HUES64 (cell line): ENCODE data around the gene ZNF595. TPM values are rescaled to one million over a fixed set of nuclear protein-coding genes. Genes with fewer than 3 reads are reported as not detected.
"Not testable (repeated sequence)": the region's sequence is repeated elsewhere in the genome, so short reads cannot be mapped to it uniquely, and the experiment has no call there.

Experiments
- H3K27ac ChIP-seq: 2 replicates; pipeline ENCODE4 v1.7.0; 2013; ENCODE audit warnings: low read depth, low read length, inconsistent platforms
- H3K27me3 ChIP-seq: 2 replicates; pipeline ENCODE4 v1.6.1; 2013; ENCODE audit warnings: mild to moderate bottlenecking, low read length; ENCODE audit not compliant: insufficient read depth
- H3K36me3 ChIP-seq: 2 replicates; pipeline ENCODE4 v1.6.1; 2013; ENCODE audit warnings: mild to moderate bottlenecking, low read length; ENCODE audit not compliant: insufficient read depth
- H3K4me1 ChIP-seq: 2 replicates; pipeline ENCODE4 v1.6.1; 2013; ENCODE audit warnings: mild to moderate bottlenecking, low read length, moderate library complexity; ENCODE audit not compliant: insufficient read depth
- H3K4me3 ChIP-seq: 2 replicates; pipeline ENCODE4 v1.5.1; 2013; ENCODE audit warnings: mild to moderate bottlenecking, low read length, moderate library complexity
- H3K9ac ChIP-seq: 2 replicates; pipeline ENCODE4 v1.6.1; 2013; ENCODE audit warnings: mild to moderate bottlenecking, low read depth, low read length
- H3K9me3 ChIP-seq: 2 replicates; pipeline ENCODE4 v1.6.1; 2013; ENCODE audit warnings: low read depth, low read length; ENCODE audit not compliant: insufficient read depth
- WGBS: fragments of 150-250, 120-280 bp; methylation state at CpG from one replicate; pipeline ENCODE4 v1.1.7; 2013; ENCODE audit warnings: missing lambda C conversion rate; 5-methylcytosine and 5-hydroxymethylcytosine counted together
- polyA plus RNA-seq, 2 experiments: library from polyadenylated mRNA; stranded (reverse); fragments of 50-300 nt; gene quantifications; one replicate each; pipeline ENCODE4 v1.2.3, GENCODE V29; 2013

ZNF595 gene
- 5.9 TPM for polyA plus RNA-seq (2013, experiment 1 of 2)
- 7.2 TPM for polyA plus RNA-seq (2013, experiment 2 of 2)

DNA sequence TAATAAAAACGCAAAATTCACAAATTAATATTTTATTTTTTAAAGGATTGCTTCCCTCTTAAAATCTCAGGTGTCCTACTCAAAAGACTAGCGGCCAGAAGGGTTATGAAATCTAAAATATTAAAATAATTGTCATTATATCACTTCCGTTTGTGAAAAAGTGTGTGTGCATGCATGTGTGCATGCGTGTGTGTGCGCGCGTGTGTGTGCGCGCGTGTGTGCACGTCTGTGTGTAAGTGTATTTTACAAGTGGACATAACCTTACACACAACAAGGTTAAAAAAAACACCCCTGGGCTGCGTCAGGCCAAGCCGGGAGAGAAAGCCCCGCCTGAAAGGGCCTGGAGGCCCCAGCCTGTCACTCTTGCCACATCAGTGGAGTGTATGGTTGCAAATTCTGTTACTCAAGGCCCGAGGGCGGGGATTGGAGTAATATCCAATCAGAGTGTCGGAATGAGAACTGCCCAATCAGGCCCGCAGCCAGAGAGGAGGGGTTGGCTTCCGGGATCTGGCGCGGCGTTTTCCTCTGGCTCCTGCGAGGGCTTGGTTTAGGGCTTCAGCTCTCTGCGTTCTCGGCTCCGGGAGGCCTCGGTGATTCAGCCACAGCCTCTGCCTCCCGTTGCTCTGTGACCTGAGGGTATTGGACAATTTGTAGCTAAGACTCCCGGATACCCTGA, at the start of gene ZNF595:
TSS of gene ZNF595 (plus strand) at position 518 of the 676 bp plus-strand sequence. CDS start 168 bp downstream, outside the sequence.
- Histone ChIP-seq H3K4me3 (peak within 1 kb of the TSS; percentile 50), H3K9me3 (peaks cover 17% of the 10 kb centered on the region), H3K9ac (0 out of 2 replicates have a peak within 1 kb of the TSS, but pooled peaks have one; percentile 44)
- not testable (repeated sequence) for H3K27me3 ChIP-seq, H3K27ac ChIP-seq, H3K4me1 ChIP-seq, H3K36me3 ChIP-seq
- WGBS: 84% methylated on average over 10 of the region's 29 CpGs

DNA sequence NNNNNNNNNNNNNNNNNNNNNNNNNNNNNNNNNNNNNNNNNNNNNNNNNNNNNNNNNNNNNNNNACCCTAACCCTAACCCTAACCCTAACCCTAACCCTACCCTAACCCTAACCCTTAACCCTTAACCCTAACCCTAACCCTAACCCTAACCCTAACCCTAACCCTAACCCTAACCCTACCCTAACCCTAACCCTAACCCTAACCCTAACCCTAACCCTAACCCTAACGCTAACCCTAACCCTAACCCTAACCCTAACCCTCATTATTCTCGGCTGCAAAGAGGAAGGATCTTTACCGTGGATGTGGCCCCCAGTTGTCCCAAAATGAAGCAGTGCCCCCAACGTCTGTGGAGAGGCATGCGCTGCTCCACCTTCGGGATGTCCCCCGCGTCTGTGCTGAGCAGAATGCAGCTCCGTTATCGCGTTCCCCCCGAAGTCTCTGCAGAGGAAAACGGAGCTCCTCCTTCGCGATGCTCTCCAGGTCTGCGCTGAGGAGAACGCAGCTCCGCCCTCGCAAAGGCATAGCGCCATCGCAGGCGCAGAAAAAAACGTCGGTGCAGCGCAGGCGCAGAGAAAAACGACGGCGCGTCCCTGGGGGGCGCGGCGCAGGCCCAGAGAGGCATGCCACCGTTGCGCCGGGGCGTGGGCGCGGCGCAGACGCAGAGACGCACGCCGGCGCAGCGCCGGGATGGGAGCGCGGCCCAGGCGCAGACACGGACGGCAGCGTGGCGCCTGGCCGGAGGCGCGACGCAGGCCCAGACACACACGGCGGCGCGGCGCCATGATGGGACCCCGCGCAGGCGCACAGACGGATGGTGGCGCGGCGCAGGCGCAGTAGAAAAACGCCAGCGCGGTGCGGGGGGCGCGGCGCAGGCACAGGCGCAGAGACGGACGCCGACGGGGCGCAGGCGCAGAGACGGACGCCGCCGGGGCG, 42.9 kb upstream of the ZNF595 start:
- H3K4me1 ChIP-seq, H3K27me3 ChIP-seq, H3K4me3 ChIP-seq, H3K9me3 ChIP-seq, H3K36me3 ChIP-seq, H3K9ac ChIP-seq, H3K27ac ChIP-seq: not testable (repeated sequence)
- WGBS: 95% methylated on average over 72 of the region's 90 CpGs

DNA sequence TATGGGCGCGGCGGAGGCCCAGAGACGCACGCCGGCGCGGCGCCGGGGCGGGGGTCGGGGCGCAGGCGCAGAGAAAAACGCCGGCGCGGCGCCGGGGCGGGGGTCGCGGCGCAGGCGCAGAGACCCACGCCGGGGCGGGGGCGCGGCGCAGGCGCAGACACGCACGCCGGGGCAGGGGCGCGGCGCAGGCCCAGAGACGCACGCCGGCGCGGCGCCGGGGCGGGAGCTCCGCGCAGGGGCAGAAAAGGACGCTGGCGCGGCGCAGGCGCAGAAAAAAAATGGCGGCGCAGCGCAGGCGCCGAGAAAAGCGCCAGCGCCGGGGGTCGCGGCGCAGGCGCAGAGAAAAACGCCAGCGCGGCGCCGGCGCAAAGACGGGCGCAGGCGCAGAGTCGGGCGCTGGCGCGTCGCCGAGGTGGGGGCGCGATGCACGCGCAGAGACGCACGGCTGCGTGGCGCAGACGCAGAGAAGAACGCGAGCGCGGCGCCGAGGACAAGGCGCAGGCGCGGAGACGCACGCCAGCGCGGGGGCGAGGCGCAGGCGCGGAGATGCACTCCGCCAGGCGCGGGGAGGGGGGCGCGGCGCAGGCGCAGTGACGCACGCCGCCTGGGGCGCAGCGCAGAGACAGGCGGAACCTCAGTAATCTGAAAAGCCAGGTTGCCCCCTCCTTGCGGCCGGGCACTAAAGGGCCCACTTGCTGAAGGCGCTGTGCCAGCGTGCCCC, 41.9 kb upstream of the ZNF595 start:
- H3K4me3 ChIP-seq, H3K27me3 ChIP-seq, H3K36me3 ChIP-seq, H3K27ac ChIP-seq, H3K4me1 ChIP-seq, H3K9me3 ChIP-seq, H3K9ac ChIP-seq: not testable (repeated sequence)
- whole genome bisulfite sequencing: 94% methylated on average over 66 of the region's 123 CpGs

DNA sequence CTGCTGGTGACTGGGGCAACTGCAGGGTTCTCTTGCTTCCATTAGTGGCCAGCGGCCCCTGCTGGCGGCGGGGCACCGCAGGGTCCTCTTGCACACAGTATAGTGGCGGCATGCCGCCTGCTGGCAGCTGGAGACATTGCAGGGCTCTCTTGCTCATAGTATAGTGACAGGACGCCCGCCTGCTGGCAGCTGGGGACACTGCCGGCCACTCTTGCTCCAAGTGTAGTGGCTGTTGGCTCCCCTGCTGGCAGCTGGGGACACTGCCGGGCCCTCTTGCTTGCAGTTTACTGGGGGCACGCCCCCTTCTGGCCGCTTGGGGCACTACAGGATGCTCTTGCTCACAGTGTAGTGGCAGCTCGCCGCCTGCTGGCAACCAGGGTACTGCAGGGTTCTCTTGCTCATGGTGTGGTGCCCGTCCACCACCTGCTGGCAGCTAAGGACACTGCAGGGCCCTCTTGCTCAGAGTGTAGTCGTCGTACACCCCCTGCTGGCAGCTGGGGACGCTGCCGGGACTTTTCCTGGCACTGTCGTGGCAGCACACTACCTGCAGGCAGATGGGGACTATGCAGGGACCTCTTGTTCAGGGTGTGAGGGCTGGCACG, 41.2 kb upstream of the ZNF595 start:
- not testable (repeated sequence) for H3K4me3 ChIP-seq, H3K27me3 ChIP-seq, H3K27ac ChIP-seq, H3K9me3 ChIP-seq, H3K9ac ChIP-seq, H3K36me3 ChIP-seq, H3K4me1 ChIP-seq
- WGBS: 85% methylated on average over 12 of the region's 21 CpGs

DNA sequence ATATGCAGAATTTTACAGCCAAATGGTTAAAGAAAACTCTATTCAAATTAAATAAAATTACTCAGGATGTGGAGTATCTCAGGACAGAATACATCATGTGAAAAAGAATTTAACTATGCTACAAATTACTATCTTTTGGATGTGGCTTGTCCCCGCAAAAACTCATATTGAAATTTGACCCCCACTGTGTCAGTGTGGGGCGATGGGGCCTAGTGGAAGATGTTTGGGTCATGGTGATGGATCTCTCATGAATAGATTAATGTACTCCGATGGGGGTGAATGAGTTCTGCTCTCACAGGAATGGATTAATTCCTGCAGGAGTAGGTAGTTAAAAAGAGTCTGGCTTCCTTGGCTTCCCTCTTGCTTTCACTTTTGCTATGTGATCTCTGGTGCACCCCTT, 35.0 kb upstream of the ZNF595 start:
- H3K9ac ChIP-seq: not testable (repeated sequence)
- 48% methylated on average over 3 of the region's 3 CpGs for WGBS

DNA sequence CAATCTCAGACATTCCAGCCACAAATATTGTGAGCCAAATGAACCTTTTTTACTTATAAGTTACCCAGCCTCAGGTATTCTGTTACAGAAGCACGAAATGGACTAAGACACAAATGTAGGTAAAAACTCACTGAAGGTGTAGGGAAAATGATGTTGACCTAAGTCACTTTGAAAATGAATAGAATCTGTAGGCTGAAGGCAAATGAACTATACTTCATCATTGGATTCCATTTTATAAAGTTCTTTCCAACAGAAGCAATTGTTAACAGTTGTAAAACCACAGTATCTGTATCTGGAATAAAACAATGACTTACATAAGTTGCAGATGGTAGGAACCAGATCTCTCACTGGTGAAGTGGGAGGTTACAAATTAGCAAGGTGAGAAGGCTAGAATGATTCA, 34.5 kb upstream of the ZNF595 start:
- not testable (repeated sequence) for H3K27ac ChIP-seq, H3K4me1 ChIP-seq, H3K4me3 ChIP-seq, H3K36me3 ChIP-seq, H3K27me3 ChIP-seq, H3K9ac ChIP-seq
- 50% methylated on average over 1 of the region's 1 CpG for WGBS
- peaks cover 12% of the 10 kb centered on the region for H3K9me3 ChIP-seq

More for the DNA sequence above, 35.0 kb upstream of the ZNF595 start:
- peaks cover 12% of the 10 kb centered on the region for H3K9me3 ChIP-seq
- H3K27ac ChIP-seq, H3K27me3 ChIP-seq, H3K36me3 ChIP-seq, H3K4me3 ChIP-seq, H3K4me1 ChIP-seq: not testable (repeated sequence)

DNA sequence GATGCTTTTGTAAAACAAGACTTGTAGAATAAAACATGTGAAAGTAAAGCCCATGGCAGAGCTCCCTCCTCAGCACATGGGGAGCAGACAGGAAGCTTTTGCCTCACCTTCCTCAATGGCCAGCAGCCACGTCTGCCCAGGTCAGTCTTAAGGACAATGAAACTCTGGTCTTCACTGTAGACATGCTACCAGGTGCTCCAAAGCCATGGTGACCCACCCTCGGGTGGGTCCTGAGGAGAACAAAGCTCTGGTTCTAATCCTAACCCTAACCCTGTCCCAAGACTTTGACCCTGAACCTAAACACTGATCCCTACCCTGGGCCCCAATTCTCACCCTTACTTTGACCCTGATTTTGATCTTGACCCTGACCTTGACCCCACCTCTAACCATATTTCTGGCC, 30.2 kb upstream of the ZNF595 start:
- H3K9ac ChIP-seq, H3K4me3 ChIP-seq, H3K27me3 ChIP-seq, H3K27ac ChIP-seq, H3K4me1 ChIP-seq, H3K36me3 ChIP-seq: not testable (repeated sequence)
- 50% methylated on average over 2 of the region's 2 CpGs for WGBS
- peaks cover 15% of the 10 kb centered on the region for H3K9me3 ChIP-seq

DNA sequence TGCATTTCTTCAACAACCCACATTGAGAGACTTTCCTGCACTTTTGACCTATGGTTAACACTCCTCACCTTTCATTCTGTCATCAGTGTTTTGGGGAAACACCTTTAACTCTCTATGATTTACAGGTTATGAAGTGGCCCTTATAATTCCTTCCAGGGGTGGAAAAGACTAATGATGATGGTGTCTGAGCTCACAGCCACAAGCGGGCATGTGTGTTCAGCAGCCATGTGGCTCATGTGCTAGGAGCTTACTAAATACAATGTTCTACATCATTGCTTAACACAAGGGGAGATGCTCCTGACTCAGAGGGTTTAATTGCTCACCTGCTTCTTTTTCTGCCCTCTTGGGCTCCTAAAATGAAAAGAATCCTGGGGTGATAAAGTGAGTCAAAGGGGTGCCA, 28.8 kb upstream of the ZNF595 start:
- not testable (repeated sequence) for H3K27ac ChIP-seq, H3K27me3 ChIP-seq, H3K9ac ChIP-seq, H3K4me3 ChIP-seq, H3K36me3 ChIP-seq, H3K4me1 ChIP-seq
- peaks cover 13% of the 10 kb centered on the region for H3K9me3 ChIP-seq
- whole genome bisulfite sequencing: no CpG with 5 or more reads among the region's 1 CpG

DNA sequence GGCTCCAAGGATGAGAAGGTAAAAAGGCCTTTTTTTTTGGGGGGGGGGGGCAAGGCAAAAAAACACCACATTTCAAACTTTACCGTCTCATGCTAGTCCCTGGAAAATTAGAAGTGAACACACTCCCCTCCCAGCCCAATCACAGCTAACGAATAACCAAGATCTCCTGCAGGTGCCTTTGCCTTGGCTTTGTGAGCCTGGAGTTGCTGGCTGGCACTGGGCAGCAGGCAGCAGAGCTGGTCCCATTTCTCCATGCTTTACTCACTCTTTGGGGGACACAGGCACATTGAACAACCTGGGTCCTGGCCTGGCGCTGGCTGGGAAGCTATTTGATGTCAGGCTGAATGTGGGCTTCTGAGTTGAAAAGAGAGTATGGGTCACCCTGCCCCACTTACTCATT, 25.6 kb upstream of the ZNF595 start:
- H3K4me1 ChIP-seq, H3K4me3 ChIP-seq, H3K9me3 ChIP-seq, H3K36me3 ChIP-seq, H3K27ac ChIP-seq, H3K27me3 ChIP-seq, H3K9ac ChIP-seq: not testable (repeated sequence)
- WGBS: 72% methylated on average over 2 of the region's 3 CpGs

DNA sequence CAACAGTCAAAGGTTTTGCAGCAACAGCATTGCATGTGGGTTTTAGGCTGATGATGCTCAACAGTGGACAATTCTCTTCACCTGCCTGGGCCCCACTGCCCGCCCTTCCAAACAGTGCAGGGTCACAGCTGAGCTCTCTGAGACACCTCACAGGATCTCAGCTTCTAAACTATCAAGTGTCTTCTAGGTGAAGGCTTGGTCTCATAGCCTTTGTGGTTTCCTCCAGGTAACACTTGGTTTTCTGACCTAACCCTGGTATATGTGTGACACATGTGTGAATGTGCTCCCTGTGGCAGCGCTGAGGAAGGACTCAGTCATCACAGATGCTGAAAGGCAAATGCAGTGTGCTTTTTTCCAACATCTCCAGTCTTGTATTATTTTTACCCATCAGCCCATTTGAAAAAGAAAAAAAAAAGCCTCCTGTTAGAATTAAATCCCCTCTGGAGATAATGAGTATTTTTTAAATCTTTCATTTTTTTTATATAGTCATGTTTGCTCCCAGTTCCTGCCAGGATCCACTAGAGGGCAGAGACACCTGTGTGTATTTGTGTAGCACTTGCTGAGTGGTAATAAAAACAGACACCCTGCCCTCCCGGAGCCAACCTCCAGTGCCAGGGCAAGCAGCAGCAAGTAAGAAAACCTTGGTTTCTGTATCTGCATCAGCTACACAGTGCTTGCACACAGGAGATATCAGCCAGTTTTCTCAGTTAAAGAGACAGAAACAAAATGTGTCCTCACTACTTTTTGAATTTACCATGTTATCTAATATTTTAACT, 24.2 kb upstream of the ZNF595 start:
- not testable (repeated sequence) for H3K9me3 ChIP-seq, H3K9ac ChIP-seq, H3K4me1 ChIP-seq, H3K36me3 ChIP-seq, H3K27ac ChIP-seq, H3K27me3 ChIP-seq, H3K4me3 ChIP-seq
- 96% methylated on average over 1 of the region's 3 CpGs for WGBS
